Measurements from ENCODE around the gene C19orf81. TPM values are rescaled to one million over a fixed set of nuclear protein-coding genes. Genes with fewer than 3 reads are reported as not detected.
"Not testable (repeated sequence)": the region's sequence is repeated elsewhere in the genome, so short reads cannot be mapped to it uniquely, and the experiment has no call there.

C19orf81 gene
- total RNA-seq, 2 experiments from 2014 or later: 1.5 to 3.2 TPM

DNA sequence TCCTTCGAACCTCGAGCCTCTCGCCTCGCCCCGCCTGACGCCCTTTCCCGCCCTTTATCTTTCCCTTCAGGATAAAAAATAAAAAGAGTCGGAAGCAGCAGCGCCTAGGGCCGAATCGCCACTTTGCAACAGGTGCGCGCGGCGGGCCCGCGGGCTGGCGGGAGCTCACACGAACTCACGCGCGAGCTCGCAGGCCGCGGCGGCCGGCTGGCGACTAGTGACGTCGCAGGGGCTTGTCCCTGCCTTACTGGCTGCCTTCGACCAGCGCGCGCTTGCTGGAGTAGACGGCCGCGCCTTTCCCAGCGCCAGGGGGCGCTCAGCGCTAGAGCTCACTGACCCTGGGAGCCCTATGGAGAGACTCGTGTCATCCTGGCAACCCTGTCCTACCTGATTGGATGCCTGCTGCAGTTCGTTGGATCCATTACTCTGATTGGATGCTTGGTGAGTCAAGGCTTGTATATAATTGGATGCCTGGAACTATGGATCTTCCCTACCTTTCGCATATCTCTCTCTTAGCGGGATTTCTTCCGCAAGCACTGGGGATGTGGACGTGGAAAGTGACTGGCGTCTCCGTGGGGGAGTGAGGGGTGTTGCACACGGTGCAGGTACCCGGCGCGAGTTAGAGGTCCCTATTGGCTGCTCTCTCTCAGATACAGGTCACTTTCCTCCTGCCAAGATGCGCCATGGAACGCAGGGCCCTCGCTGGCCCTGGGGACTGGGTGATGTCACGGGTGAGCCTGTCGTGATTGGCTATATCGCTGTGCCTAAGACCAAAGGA lies 43.0 kb upstream of the C19orf81 start:
- POLR2A ChIA-PET; DNase-seq; CTCF ChIA-PET; H3K27ac Mint-ChIP-seq; H3K36me3 Mint-ChIP-seq (ENCODE audit: low read depth); H3K4me1 Mint-ChIP-seq (ENCODE audit: low read depth); H3K4me3 Mint-ChIP-seq: not testable (repeated sequence)
- ATAC-seq: peak; percentile 28
- intact Hi-C loops (cut with micrococcal nuclease): loop anchor here (5.0 to 10.0 kb wide), 3 partner anchors 71 to 319 kb away; no protein-coding TSS in a partner anchor
- TF ChIP-seq, protein P1, sequence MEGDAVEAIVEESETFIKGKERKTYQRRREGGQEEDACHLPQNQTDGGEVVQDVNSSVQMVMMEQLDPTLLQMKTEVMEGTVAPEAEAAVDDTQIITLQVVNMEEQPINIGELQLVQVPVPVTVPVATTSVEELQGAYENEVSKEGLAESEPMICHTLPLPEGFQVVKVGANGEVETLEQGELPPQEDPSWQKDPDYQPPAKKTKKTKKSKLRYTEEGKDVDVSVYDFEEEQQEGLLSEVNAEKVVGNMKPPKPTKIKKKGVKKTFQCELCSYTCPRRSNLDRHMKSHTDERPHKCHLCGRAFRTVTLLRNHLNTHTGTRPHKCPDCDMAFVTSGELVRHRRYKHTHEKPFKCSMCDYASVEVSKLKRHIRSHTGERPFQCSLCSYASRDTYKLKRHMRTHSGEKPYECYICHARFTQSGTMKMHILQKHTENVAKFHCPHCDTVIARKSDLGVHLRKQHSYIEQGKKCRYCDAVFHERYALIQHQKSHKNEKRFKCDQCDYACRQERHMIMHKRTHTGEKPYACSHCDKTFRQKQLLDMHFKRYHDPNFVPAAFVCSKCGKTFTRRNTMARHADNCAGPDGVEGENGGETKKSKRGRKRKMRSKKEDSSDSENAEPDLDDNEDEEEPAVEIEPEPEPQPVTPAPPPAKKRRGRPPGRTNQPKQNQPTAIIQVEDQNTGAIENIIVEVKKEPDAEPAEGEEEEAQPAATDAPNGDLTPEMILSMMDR (IDR thresholded peaks at IDR 0.05): peak; percentile 28
- peaks cover 40% of the 10 kb centered on the region for H3K27me3 Mint-ChIP-seq
- H3K9me3 Mint-ChIP-seq: peaks cover 10% of the 10 kb centered on the region

DNA sequence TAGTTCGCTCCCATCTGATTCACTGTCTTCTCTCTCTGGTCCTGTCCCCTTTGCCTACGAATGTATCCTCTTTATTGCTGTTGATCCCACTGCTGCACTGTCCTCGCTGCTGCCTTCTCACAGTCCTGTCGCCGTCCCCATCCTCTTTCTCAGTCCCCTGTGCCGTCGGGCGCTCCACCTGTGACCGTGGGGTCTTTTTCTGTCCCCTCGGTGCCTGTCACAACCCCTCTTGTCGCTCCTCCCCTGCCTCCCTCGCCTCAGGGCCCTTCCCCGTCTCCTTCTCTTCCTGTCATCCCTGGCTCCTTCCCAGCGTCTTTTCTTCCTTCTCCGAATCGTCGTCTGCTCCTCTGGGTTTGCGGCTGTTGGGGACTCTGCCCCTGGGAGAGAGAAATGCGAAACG lies 41.9 kb upstream of the C19orf81 start:
- H3K27me3 Mint-ChIP-seq: peaks cover 34% of the 10 kb centered on the region
- CTCF ChIA-PET: interaction anchor here (1.0 to 1.7 kb wide), 9 partner anchors 11 to 315 kb away, joined by 3 to 10 read pairs (median 4); no protein-coding TSS in a partner anchor
- H3K36me3 Mint-ChIP-seq (ENCODE audit: low read depth): peaks cover 3% of the 10 kb centered on the region
- DNase-seq (no peak), ATAC-seq (no peak)
- peaks cover 10% of the 10 kb centered on the region for H3K9me3 Mint-ChIP-seq
- intact Hi-C loops (cut with micrococcal nuclease): loop anchor here (5.0 to 10.0 kb wide), 3 partner anchors 73 to 317 kb away; no protein-coding TSS in a partner anchor
- TF ChIP-seq, protein P1 (IDR thresholded peaks at IDR 0.05): no peak
- POLR2A ChIA-PET: no interaction called here
- no peak overlapping the region for H3K27ac Mint-ChIP-seq
- no peak overlapping the region for H3K4me3 Mint-ChIP-seq
- peaks cover 8% of the 10 kb centered on the region for H3K4me1 Mint-ChIP-seq (ENCODE audit: low read depth)

DNA sequence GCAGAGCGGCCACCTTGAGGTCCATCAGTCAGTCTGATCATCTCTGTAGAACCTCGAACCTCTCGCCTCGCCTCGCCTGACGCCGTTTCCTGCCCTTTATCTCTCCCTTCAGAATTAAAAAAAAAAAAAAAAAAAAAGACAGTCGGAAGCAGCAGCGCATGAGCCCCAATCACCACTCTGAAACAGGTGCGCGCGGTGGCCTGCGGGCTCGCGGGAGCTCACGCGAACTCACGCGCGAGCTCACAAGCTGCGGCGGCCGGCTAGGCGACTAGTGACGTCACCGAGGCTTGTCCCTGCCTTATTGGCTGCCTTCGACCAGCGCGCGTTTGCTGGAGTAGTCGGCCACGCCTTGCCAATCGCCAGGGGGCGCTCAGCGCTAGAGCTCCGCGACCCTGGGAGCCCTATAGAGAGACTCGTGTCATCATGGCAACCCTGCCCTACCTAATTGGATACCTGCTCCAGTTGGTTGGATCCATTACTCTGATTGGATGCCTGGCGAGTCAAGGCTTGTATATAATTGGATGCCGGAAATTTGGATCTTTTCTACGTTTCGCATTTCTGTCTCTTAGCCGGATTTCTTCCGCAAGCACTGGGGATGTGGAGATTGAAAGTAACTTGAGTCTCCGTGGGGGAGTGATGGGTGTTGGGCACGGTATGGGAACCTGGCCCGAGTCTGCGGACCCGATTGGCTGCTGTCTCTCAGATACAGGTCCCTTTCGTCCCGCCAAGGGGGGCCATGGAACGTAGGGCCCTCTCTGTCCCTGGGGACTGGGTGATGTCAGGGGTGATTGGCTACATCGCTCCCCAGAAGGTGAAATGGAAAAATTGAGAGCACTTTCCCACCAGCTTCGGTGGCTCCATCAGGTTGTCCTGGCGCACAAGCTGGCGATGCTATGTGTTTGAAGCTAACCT lies 41.1 kb upstream of the C19orf81 start:
- Mint-ChIP-seq H3K27me3 (peaks cover 33% of the 10 kb centered on the region), H3K4me1 (ENCODE audit: low read depth) (peaks cover 8% of the 10 kb centered on the region), H3K9me3 (peaks cover 10% of the 10 kb centered on the region), H3K36me3 (ENCODE audit: low read depth) (peaks cover 3% of the 10 kb centered on the region), H3K4me3 (peak overlapping the region; percentile 31), H3K27ac (no peak overlapping the region)
- CTCF ChIA-PET: interaction anchor here (1.0 to 1.7 kb wide), 9 partner anchors 12 to 314 kb away, joined by 3 to 10 read pairs (median 4); no protein-coding TSS in a partner anchor
- intact Hi-C loops (cut with micrococcal nuclease): loop anchor here (5.0 to 10.0 kb wide), 3 partner anchors 73 to 317 kb away; no protein-coding TSS in a partner anchor
- TF ChIP-seq, protein P1 (IDR thresholded peaks at IDR 0.05): peak; percentile 63
- peak; percentile 92 for DNase-seq
- peak; percentile 94 for ATAC-seq
- POLR2A ChIA-PET: no interaction called here

DNA sequence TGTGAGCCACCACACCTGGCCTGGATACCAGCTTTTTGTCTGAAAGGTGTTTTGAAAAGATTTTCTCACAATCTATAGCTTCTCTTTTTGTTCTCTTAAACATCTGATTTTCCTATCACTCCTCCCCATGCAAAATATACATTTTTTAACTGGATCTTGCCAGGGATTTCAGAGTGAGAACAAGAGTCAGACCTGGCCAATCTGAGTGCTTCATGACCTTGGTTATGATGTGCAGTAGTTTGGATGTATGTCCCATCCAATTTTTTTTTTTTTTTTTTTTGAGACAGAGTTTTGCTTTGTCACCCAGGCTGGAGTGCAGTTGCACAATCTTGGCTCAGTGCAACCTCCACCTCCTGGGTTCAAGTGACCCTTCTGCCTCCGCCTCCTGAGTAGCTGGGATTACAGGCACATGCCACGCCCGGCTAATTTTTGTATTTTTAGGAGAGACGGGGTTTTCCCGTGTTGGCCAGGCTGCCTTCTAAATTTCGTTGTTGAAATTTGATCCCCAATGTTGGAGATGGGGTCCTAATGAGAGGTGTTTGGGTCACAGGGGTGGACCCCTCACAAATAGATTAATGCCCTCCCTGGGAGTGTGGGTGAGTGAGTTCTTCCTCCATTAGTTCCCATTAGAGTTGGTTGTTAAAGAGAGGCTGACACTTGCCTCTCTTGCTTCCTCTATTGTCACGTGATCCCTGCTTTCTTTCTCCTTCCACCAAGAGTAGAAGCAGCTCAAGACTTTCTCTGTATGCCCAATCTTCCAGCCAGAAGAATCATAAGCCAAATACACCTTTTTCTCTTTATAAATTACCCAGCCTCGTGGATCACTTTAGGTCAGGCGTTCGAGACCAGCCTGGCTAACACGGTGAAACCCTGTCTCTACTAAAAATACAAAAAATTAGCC lies 36.5 kb upstream of the C19orf81 start:
- intact Hi-C loops (cut with micrococcal nuclease); H3K27ac Mint-ChIP-seq; ATAC-seq; H3K36me3 Mint-ChIP-seq (ENCODE audit: low read depth); DNase-seq; POLR2A ChIA-PET; H3K4me3 Mint-ChIP-seq; H3K4me1 Mint-ChIP-seq (ENCODE audit: low read depth); CTCF ChIA-PET; H3K9me3 Mint-ChIP-seq: not testable (repeated sequence)
- H3K27me3 Mint-ChIP-seq: peaks cover 15% of the 10 kb centered on the region

DNA sequence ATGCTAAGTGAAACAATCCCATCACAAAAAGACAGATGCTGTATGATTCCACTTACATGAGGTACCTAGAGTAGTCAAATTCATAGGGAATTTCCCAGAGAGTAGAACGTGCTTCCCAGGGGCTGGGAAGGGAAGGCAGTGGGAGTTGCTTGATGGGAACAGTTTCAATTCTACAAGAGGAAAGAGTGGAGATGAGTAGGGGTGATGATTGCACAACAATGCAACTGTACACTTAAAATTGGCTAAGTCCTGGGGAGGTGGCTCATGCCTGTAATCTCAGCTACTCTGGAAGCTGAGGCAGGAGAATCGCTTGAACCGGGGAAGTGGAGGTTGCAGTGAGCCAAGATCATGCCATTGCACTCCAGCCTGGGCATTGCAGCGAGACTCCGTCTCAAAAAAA lies 30.9 kb upstream of the C19orf81 start:
- H3K4me1 Mint-ChIP-seq (ENCODE audit: low read depth); DNase-seq; CTCF ChIA-PET; intact Hi-C loops (cut with micrococcal nuclease); H3K27ac Mint-ChIP-seq; H3K27me3 Mint-ChIP-seq; POLR2A ChIA-PET; H3K9me3 Mint-ChIP-seq; H3K4me3 Mint-ChIP-seq; ATAC-seq; H3K36me3 Mint-ChIP-seq (ENCODE audit: low read depth): not testable (repeated sequence)

DNA sequence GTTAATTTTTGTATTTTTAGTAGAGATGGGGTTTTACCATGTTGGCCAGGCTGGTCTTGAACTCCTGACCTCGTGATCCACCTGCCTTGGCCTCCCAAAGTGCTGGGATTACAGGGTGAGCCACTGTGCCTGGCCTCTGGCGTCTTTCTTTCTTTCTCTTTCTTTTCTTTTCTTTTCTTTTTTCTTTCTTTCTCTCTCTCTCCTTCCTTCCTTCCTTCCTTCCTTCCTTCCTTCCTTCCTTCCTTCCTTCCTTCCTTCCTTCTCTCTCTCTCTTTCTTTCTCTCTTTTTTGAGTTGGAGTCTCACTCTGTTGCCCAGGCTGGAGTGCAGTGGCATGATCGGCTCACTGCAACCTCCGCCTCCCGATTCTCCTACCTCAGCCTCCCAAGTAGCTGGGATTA lies 30.1 kb upstream of the C19orf81 start:
- ATAC-seq; H3K36me3 Mint-ChIP-seq (ENCODE audit: low read depth); intact Hi-C loops (cut with micrococcal nuclease); H3K27me3 Mint-ChIP-seq; H3K4me3 Mint-ChIP-seq; DNase-seq; H3K27ac Mint-ChIP-seq; POLR2A ChIA-PET; H3K9me3 Mint-ChIP-seq; CTCF ChIA-PET; H3K4me1 Mint-ChIP-seq (ENCODE audit: low read depth): not testable (repeated sequence)

DNA sequence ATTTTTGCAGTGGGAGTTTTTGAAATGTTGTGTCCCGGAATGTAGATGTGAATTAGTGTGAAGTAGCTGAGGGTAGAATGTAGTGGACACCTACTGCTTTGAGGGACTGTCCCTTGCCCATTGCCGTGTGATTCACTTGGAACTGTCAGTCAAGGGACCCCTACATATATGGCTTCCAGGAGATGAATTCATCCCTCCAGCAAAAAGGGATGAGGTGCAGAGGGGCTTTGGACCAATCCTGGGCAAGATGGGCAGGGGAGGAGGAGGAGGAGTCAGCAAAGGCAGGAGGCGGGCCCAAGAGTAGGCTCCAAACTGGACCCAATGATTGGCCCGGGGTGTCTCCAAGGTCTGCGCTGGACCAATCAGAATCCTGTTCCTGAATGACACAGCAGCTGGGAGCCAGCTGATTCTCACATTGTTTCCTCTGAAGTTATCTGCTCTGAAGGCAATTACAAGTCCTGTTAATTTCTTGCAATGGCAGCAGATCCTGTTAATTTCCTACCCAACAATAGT lies 28.8 kb upstream of the C19orf81 start:
- H3K9me3 Mint-ChIP-seq; DNase-seq; H3K4me1 Mint-ChIP-seq (ENCODE audit: low read depth); POLR2A ChIA-PET; H3K4me3 Mint-ChIP-seq; H3K27ac Mint-ChIP-seq; intact Hi-C loops (cut with micrococcal nuclease); ATAC-seq; H3K27me3 Mint-ChIP-seq; CTCF ChIA-PET; H3K36me3 Mint-ChIP-seq (ENCODE audit: low read depth): not testable (repeated sequence)

Data from activated CD8-positive, alpha-beta T cell treated with anti-CD3 and anti-CD28 coated beads for 36 hours (primary cell).